ENCODE results near the gene TAS2R38.
"Not testable (repeated sequence)": the region's sequence is repeated elsewhere in the genome, so short reads cannot be mapped to it uniquely, and the experiment has no call there.

Gene TAS2R38

GRCh38 chr7:141973673-141974072, at the start of gene TAS2R38:
TAS2R38 (minus strand) TSS chr7:141973773; CDS start chr7:141973689, 84 bp downstream.
- in situ Hi-C loops (cut with HindIII; ENCODE audit: low sequenced_read_pairs): no loop called here

- in situ Hi-C loops (cut with HindIII; ENCODE audit: low sequenced_read_pairs): no loop called here
These were observed 44.6 kb upstream of the TAS2R38 start for GRCh38 chr7:142018154-142018553.

- in situ Hi-C loops (cut with HindIII; ENCODE audit: low sequenced_read_pairs): no loop called here
These were observed 43.9 kb upstream of the TAS2R38 start for GRCh38 chr7:142017451-142017850.

GRCh38 chr7:142012825-142013511, 39.4 kb upstream of the TAS2R38 start:
- in situ Hi-C loops (cut with HindIII; ENCODE audit: low sequenced_read_pairs): no loop called here

GRCh38 chr7:142010952-142011548, 37.5 kb upstream of the TAS2R38 start:
- in situ Hi-C loops (cut with HindIII; ENCODE audit: low sequenced_read_pairs): no loop called here

GRCh38 chr7:142009187-142009586, 35.6 kb upstream of the TAS2R38 start:
- in situ Hi-C loops (cut with HindIII; ENCODE audit: low sequenced_read_pairs): no loop called here

- in situ Hi-C loops (cut with HindIII; ENCODE audit: low sequenced_read_pairs): no loop called here
These were observed 33.0 kb upstream of the TAS2R38 start for GRCh38 chr7:142006577-142006976.

GRCh38 chr7:142002179-142002578, 28.6 kb upstream of the TAS2R38 start:
- in situ Hi-C loops (cut with HindIII; ENCODE audit: low sequenced_read_pairs): no loop called here

GRCh38 chr7:142001163-142001874, 27.7 kb upstream of the TAS2R38 start:
- in situ Hi-C loops (cut with HindIII; ENCODE audit: low sequenced_read_pairs): no loop called here

GRCh38 chr7:142000244-142000643, 26.7 kb upstream of the TAS2R38 start:
- in situ Hi-C loops (cut with HindIII; ENCODE audit: low sequenced_read_pairs): no loop called here

GRCh38 chr7:141999058-141999623, 25.6 kb upstream of the TAS2R38 start:
- in situ Hi-C loops (cut with HindIII; ENCODE audit: low sequenced_read_pairs): no loop called here

GRCh38 chr7:141993354-141993753, 19.8 kb upstream of the TAS2R38 start:
- in situ Hi-C loops (cut with HindIII; ENCODE audit: low sequenced_read_pairs): no loop called here

GRCh38 chr7:141992688-141993087, 19.1 kb upstream of the TAS2R38 start:
- in situ Hi-C loops (cut with HindIII; ENCODE audit: low sequenced_read_pairs): no loop called here

GRCh38 chr7:141992156-141992555, 18.6 kb upstream of the TAS2R38 start:
- in situ Hi-C loops (cut with HindIII; ENCODE audit: low sequenced_read_pairs): no loop called here

GRCh38 chr7:141991140-141991539, 17.6 kb upstream of the TAS2R38 start:
- in situ Hi-C loops (cut with HindIII; ENCODE audit: low sequenced_read_pairs): no loop called here

GRCh38 chr7:141990011-141990725, 16.6 kb upstream of the TAS2R38 start:
- in situ Hi-C loops (cut with HindIII; ENCODE audit: low sequenced_read_pairs): no loop called here

GRCh38 chr7:141987803-141988202, 14.2 kb upstream of the TAS2R38 start:
- in situ Hi-C loops (cut with HindIII; ENCODE audit: low sequenced_read_pairs): not testable (repeated sequence)

GRCh38 chr7:141986923-141987322, 13.3 kb upstream of the TAS2R38 start:
- in situ Hi-C loops (cut with HindIII; ENCODE audit: low sequenced_read_pairs): no loop called here

GRCh38 chr7:141985926-141986325, 12.4 kb upstream of the TAS2R38 start:
- in situ Hi-C loops (cut with HindIII; ENCODE audit: low sequenced_read_pairs): not testable (repeated sequence)

GRCh38 chr7:141979568-141979967, 6.0 kb upstream of the TAS2R38 start:
- in situ Hi-C loops (cut with HindIII; ENCODE audit: low sequenced_read_pairs): no loop called here

GRCh38 chr7:141978351-141978750, 4.8 kb upstream of the TAS2R38 start:
- in situ Hi-C loops (cut with HindIII; ENCODE audit: low sequenced_read_pairs): no loop called here

Data from endothelial cell of hepatic sinusoid (primary cell).